Left renal cortex interstitium (tissue), 4 donors: ENCODE measurements around the gene ASF1A. TPM values are rescaled to one million over a fixed set of nuclear protein-coding genes. Genes with fewer than 3 reads are reported as not detected.

Experiments used
- DNase-seq, 4 donors: peaks; one replicate each; pipeline ENCODE4 v3.0.0-alpha.2; 2013; ENCODE audit warnings: low read depth in 4 of 4, low spot score in 2 of 4, missing footprints in 1 of 4
- polyA plus RNA-seq, 4 donors: library from polyadenylated mRNA; unstranded; fragments of 120-200 nt; gene quantifications; one replicate each; pipeline ENCODE4 v1.2.1, GENCODE V29; 2013; ENCODE audit not compliant: insufficient read length in 4 of 4

Gene ASF1A
- polyA plus RNA-seq, 4 donors = 30.5 to 44.7 (median 37.5) TPM

DNA sequence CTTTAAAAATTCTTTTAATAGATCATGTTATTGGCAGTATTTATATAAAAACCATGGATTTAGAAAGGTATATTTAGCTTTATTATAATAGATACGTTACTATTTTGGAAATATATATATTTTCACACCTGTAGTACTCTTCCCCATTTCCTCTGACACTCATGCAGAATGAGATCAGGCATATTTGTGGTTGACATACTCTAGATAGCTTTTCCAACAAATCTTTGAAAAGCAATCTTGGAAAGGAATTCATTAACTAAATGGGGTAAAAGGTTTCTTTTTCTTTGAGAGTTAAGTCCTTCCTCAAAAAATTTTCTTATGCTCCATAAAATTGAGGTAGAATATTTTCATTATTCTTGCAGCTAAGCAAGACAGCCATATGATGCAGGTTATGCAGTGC lies 14.5 kb downstream of the ASF1A start:
- no peak for DNase-seq

DNA sequence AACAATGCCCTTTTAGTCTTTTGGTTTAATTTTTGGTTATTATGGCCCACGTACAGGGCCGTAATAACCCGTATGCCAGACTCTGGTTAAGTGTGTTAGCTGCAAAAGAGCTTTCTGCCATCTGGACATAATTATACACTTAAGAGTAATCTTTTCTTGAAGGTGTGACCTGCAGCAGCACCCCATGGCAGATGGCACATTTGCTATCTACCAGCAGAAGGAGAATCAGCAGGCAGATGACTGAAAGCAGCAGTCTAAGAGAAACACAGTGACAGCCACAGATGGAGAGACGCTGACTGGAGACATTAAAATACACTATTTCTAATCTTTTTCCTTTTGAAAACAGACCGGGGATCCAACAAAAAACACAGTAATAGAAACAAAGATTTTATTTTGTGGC lies 18.7 kb downstream of the ASF1A start:
- no peak for DNase-seq

DNA sequence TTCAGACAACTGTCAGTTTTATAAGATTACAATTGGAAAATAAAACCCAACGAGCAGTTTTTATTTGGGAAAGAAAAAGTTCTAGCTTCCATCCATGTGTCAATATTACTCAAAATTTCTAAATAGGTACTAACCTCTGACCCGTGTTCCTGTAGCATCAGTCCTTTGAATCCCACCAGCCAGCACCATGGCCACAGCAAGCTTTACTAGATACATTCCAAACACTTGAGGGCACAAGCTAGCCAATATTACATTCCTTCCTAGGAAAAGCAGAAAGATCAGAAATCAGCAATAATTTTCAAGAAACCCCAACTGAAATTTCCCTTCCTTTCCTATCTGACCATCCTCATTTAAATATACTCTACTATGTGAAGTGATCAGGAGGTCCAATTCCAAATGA lies 19.2 kb downstream of the ASF1A start:
- no peak for DNase-seq

DNA sequence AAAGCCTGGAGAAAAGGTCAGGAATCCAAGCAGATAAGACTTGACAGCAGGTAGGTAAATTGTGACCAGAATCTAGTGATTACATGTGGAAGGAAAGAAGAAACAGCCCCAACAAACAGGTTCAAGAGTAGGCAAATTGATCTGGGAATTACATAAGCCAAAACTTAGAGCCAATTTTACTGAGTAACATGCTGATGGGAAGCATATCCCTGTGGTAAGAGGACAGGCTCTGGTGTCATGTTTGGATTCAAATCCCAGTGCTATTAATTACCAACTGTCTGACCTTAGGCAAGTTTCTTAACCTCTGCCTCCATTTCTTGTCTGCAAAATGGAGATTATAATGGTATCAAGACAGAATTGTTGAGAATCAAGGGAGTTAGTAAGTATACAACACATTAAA lies 20.6 kb downstream of the ASF1A start:
- no peak for DNase-seq

DNA sequence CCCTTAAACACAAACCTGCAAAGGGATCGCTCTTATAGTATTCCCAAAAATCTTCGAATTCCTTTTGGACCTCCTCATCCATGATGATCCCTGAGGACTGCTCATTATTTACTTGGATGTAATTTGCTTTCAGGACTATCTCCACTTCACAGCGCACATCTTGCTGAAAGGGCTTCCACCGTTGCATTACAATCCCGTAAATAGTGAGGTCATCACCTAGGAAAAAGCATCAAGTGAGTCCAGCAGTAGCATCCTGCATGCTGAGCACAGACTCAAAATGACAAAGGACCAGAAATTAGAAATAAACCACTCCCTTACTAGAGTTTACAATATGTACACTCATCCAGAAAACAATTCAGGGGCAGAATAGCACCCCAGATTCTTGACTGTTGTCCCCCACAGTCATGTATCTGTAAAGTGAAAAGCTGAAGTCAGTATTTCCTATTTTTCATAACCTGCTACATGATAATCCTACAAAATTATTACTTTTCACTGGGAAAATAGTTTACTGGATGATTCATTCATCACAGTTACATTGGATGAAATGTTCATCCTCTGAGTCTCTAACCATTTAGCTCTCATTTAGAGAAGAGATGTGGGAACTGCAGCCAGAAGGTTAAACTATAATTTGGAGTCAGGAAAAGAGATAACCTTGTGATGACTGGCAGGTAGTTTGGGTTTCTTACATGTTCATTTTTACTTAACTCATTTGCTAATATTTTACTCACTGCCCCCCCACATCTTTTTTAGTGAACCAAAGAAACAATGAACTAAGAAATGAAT lies 23.8 kb downstream of the ASF1A start:
- no peak for DNase-seq

DNA sequence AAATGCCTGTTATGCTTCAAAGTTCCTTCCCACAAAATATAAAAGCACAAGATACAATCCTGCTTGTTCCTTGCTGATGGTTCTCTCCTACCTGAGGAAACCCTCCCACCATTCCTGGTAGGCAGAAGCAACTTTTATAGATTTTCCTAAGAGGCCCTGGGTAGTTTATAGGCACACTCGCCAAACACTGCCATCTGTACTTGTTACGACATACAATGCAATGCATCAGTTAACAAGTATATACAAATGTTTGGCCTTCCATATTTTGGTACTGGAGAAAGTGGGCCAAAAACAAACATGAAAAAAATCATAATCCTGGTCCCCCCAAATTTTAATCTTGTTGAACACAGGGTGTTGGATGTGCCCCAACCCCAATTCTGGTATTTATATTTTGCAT lies 24.4 kb downstream of the ASF1A start:
- no peak for DNase-seq

DNA sequence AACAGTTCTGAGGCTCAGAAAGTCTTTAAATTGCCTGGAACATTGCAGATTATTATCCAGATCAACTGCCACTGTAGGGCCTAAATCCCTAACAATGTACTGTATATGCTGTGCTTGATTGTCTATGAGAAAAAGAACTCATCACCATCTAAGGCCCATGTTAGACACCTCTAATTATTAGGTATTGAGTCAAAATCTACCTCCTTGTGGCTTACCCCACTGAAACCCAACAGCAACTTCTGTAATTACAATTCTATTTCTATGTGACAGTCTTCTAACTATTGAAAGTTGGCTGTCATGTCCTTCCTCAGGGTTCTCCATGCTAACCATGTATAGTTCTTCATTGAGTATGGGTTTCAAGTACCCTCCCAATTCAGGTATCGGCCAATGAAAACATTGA lies 27.1 kb downstream of the ASF1A start:
- DNase-seq = no peak

DNA sequence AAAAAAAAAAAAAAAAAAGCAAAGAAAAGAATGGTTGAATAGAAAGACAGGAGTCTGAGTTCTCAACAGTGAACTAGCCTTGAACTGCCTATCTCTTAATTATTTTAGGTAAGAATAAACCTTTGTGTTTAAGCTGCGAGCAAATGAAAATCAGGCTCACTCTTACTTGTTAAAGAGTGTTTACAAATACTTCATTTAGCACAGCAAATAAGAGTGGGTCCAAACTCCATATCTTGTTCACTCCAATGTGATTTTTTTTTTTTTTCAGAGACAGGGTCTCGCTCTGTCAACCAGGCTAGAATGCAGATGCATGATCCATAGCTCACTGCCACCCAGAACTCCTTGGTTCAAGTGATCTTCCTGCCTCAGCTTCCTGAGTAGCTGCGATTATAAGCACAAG lies 29.1 kb downstream of the ASF1A start:
- DNase-seq = no peak

DNA sequence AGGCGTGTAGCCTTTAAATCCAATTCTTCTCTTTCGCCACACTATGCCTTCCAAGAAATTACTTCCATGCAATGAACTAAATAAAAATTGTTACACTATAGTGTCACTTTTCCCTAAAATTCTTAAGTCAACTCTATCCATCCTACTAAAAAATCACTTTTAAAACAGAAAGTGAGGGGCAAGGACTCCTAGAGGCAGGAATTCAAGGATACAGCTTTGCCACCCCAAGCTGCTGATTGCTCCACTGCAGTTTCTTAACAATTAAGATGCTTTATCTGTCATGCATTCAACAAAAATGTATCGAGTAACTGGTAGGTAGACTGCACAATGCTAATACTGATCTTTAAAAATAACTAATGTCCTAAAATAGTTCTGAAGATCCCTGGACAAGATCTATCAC lies 36.7 kb downstream of the ASF1A start:
- DNase-seq = no peak

DNA sequence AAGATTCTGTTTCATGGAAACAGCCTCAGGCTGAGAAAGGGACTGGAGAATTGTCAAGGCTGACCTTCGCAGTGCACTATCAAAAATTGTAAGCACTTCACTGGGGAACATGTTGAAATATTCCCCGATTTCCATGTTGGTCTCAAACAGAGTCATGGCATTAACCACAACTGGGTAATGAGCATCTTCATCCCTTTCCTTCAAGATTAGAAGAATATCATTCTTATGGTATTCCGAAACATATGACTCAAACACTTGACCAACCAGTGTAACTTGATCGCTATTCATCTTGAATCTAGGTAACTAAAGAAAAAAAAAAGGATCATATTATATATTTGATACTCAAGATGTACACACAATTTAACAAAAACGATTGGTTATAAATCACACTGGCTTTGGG lies 37.5 kb downstream of the ASF1A start:
- DNase-seq = no peak

DNA sequence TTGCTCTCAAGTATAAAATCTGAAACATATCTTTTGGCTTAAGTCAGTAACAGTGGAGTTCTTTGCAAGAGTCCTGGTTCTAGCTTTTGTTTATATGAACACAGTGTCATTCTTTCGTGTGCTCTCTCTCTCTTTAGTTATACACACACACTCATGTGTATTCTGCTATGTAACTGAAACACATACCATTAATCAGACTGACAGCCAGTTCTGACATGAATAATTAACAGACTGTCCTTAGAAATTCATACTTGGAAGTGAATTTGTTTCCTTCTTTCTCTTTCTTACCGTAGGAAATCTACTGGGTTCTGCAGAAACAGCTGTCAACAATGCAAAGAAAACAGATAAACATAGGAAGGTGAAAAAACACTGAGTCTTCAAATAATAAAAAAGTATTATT lies 38.5 kb downstream of the ASF1A start:
- no peak for DNase-seq

DNA sequence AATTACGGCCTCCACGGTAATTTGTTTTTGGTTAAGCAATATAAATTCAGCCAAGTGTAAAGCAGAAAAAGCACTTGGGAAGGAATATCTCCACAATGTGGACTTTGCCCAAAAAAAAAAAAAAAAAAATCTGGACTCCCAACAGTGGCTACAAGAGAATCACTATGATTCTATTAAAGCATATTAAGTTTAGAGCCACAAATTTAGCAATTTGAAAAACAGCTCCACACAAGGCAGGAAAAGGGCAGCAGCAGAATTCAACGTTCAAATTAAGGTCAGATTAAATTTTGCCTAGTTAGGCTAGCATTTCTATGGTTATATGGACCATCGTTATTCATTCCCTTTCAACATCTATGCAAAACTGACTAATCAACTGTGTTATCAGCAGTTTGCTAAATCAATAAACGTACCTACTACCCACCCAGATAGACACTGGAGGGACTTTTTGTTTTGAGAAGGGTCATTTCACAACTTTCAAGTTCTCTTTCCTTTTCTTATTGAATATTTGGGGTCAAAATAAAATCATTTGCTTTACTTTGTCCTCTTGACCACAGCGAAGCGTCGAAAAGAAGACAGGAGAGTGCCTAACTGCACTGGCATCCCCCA lies 40.0 kb downstream of the ASF1A start:
- DNase-seq = no peak

DNA sequence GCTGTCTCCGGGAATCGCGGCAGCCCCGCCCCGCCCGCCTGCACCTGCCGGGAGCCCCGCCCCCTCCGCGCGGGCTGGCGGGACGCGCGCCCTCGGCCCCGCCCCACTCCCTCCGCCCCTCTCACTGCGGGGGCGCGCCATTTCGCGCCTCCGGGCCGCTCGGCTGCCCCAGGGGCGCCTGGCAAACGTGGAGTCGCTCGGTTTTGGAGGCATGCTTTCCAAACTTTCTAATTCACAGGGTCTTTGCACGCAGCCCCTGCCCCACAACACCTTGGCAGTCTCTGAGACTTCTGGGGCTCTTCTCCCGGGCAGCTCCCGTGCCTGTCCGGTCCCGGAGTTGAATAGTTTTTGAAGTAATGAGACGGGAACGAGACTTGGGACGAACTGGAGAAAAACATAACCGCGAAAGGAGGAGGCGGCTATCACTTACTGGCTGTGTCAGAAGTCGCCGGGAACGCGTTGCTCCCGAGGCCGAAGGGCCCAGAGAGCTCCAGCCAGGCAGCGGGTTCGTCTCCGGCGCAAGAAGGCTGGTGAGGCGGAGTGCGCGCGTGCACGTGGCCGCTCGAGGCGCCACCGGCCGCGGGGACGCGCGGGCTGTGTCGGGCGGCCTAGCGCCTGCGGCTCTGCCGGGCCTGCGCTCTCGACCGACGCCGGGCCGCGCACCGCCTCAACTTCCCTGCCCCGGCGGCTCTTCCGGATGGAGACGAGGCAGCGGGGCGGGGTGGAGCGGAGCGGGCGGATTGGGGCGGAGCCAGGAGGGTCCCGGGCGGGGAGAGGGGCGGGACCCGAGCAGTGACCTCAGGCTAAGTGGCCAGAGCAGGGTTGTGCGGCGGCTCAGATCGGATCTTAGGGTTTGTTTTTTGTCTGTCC lies 40.7 kb downstream of the ASF1A start, which contains the start of gene MCM9:
MCM9 (minus strand) TSS at position 699 of the 870 bp plus-strand sequence. CDS start 3,436 bp downstream, outside the sequence.
- peak; percentile 67 to 83 (median 73) for DNase-seq

DNA sequence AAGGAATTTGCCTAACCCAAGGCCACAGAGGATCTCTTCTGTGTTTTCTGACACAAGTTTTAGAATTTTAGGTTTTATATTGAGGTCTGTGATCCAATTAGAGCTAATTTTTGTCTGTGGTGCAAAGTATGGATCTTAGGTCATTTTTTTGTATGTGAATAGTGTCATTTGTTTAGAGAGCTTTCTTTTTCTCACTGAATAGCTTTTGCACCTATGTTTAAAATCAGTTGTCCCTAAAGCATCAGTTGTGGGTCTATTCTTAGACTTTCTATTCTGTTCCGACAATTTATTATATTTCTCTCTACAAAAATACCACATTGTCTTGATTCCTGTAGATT lies 41.3 kb downstream of the ASF1A start:
- DNase-seq = peak in 1 of 4 donors; percentile 36

DNA sequence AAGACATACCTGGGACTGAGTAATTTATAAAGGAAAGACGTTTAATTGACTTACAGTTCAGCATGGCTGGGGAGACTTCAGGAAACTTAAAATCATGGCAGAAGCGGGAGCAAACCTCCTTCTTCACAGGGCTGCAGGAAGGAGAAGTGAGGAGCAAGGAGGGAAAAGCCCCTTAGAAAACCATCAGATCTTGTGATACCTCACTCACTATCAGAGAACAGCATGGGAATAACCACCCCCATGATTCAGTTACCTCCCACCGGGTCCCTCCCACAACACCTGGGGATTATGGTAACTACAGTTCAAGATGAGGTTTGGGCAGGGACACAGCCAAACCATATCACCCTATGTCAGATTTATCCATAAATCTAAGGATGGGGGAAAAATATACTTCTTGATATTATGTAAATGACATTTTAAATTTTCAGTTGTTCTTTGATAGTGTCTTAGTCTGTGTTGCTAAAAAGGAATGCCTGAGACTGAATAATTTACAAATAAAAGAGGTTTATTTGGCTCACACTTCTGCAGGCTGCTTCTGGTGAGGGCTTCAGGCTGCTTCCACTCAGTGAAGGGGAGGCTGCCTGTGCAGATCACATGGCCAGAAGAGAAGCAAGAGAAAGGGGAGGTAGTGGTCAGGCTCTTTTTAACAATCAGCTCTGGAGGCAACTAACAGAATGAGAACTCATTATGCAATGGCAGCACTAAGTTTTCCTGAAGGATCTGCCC lies 42.2 kb downstream of the ASF1A start:
- no peak for DNase-seq

DNA sequence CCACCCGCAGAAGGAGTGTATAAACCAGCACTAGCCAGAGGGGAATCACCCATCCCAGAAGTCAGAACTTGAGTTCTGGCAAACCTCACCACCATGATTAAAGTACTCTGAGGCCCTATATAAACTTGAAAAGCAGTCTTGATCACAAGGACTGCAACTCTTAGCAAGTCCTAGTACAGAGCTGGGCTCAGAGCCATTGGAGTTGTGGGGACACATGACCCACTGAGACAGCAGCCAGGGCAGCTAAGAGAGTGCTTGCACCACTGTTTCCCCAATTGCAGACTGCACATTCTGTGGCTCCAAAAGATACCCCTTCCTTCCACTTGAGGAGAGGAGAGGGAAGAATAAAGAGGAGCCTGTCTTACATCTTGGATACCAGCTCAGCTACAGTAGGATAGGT lies 45.7 kb downstream of the ASF1A start:
- DNase-seq = no peak

DNA sequence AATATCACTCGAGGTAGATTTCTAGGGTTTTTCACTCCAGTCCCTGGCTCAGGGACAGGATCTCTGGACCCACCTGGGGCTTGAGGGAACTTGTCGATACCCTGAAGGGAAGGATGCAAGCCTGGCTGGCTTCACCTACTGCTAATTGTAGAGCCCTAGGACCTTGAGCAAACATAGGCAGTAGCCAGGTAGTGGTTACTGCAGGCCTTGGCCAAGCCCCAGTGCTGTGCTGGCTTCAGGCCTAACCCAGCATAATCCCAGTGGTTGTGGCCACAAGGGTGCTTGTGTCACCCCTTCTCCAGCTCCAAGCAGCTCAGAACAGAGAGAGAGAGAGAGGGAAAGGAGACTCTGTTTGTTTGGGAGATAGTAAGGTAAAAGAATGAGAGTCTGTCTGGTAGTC lies 46.8 kb downstream of the ASF1A start:
- DNase-seq = no peak

DNA sequence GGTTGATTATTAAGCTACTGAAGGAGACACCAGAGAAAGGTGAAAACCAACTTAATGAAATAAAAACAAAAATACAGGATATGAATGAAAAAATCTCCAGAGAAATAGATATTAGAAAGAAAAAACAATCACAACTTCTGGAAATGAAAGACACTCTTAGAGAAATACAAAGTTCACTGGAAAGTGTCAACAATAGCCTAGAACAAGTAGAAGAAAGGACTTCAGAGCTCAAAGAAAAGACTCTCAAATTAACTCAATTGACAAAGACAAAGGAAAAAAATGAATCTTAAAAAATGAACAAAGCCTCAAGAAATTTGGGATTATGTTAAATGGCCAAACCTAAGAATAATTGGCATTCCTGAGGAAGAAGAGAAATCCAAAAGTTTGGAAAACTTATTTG lies 51.3 kb downstream of the ASF1A start:
- no peak for DNase-seq

DNA sequence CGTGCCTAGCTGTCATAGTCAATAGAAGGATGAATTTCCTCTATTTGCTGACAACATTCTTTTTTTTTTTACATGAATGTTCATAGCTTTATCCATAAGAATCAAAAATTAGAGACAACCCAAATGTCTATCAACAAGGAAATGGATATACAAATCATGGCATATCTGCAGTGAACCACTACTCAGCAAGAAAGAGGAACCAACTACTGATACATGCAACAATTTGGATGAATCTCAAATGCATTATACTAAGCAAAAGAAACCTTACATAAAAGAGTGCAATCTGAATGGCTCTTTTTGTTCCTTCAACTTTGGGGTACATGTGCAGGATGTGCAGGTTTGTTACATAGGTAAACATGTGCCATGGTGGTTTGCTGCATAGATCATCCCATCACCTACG lies 58.7 kb downstream of the ASF1A start:
- DNase-seq = no peak

DNA sequence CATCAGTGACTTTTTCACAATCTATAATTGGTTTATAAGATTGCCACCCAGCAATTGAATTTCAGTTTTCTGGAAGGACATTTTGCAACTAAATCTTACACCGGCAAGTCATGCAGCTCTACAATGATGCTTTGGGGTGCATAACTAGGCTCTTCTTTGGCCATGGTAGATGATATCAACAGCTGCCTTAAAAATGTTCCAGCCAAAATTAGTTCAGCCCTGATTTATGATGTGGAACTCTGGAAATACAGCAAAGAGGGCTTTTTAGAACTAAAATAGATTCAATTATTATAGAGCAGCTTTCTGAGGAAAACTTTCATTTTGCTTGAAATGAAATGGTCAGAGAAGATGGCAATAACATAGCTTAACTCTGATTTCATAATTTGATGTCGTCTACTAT lies 59.4 kb downstream of the ASF1A start:
- no peak for DNase-seq
